AG20443 (cell line): ENCODE data around the gene TXLNB.

Experiments used
- DNase-seq: peaks from one replicate; pipeline ENCODE4 v3.0.0; 2012; ENCODE audit warnings: low spot score, mixed read lengths

Gene TXLNB

DNA sequence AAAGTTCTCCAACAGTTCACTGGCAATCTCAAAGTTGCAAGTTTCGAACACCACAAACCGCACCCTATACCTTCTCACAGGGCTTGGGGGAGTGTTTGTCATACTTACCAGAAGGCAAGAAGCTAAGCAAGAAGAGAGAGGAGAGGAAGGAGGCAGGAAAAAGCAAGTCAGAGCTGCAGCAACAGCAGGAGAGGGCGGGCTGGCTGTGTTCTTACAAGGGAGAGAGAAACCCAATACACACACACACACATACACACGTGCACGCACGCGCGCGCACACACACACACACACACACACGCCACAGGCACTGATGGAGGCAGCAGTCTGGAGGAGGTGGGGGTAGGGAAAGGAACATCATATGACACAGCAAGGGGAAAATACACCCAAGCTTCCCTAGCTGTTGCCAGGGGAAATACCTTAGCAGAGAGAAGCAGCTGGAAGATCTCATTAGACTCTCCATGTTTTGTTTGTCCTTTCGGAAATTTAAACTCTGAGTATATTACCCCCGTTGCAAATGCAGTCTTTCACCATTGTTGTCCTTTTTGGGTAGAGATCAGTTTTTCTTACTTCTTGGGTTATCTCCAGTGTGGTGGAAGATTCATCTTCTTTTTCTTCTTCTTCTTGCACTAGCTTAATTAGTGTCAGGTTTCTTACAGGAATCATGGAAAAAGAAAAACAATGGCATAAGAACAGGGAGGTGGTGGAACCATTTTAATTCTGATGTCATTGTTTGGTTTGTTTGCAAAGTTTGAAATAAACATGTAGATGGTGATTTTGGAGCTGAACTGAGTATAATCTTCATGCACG, at the start of gene TXLNB:
TSS of gene TXLNB (minus strand) at position 186 of the 807 bp plus-strand sequence. CDS start 3,099 bp downstream, outside the sequence.
- DNase-seq: peak; percentile 57

DNA sequence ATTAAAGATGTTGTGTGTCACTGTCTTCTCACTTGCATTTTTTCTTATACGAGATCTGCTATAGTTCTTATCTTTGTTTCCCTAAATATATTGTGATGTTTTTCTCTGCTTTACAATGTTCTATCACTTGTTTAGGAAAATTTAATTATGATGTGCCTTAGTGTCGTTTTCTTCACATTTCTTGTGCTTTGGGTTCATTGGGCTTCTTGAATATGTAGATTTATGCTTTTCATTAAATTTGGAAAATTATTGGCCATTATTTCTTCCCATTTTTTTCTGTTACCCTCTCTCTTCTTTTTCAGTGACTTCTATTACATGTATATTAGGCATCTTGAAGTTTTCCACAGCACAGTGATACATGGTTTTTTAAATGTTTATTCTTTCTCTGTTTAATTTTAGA, 49.3 kb upstream of the TXLNB start:
- no peak for DNase-seq

DNA sequence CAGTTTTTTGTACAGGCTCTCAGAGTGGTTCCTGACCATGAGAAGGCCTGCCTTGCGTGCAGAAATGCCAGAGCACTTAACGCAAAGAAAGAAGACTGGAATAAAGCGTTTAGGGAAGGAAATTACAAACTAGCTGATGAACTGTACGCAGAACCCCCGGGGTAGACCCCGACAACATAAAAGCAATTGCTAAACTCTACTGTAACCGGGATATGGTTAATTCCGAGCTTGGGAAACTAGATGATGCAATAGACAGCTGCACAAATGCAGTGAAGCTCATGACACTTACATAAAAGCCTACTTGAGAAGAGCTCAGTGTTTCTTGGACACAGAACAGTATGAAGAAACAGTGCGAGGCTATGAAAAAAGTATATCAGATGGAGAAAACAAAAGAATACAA, 47.0 kb upstream of the TXLNB start:
- DNase-seq: peak; percentile 47

DNA sequence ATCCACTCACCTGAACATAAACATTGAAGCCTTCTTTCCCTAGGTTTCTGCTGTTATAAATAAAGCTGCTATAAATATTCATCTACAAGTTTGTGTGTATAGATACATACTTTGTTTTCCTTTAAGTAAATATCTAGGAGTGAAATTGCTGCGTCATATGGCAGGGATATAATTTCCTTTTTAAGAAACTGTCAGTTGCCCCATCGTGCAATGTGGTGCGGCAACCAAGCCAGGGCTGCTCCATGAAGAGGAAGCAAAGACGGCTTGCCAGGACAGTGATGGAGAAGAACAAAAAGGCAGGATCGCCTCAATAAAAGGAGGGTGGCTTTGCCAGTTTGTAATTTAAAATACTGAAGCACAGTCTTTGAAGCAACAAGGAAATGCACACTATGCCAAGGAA, 46.0 kb upstream of the TXLNB start:
- no peak for DNase-seq

GRCh38 chr6:139337001-139337400, 45.2 kb upstream of the TXLNB start:
- DNase-seq: no peak

DNA sequence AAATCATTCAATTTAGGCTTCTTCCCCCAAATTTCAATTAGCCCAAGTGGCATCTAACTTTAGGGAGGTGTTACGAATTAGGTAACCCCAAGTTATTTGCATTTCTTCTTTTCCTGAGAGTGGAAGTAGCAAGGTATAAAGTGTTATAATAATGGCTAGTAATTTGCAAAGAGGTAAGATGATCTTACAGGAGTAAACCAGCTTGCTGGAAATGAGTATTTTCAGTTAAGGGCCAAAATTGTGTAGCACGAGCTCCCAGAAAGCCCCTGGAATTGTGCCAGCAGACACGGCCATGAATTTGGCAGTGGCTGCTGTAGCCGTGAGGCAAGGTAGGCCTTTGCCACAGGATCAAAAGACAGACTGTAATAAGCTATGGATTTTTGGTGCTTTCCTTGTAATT, 44.7 kb upstream of the TXLNB start:
- no peak for DNase-seq

DNA sequence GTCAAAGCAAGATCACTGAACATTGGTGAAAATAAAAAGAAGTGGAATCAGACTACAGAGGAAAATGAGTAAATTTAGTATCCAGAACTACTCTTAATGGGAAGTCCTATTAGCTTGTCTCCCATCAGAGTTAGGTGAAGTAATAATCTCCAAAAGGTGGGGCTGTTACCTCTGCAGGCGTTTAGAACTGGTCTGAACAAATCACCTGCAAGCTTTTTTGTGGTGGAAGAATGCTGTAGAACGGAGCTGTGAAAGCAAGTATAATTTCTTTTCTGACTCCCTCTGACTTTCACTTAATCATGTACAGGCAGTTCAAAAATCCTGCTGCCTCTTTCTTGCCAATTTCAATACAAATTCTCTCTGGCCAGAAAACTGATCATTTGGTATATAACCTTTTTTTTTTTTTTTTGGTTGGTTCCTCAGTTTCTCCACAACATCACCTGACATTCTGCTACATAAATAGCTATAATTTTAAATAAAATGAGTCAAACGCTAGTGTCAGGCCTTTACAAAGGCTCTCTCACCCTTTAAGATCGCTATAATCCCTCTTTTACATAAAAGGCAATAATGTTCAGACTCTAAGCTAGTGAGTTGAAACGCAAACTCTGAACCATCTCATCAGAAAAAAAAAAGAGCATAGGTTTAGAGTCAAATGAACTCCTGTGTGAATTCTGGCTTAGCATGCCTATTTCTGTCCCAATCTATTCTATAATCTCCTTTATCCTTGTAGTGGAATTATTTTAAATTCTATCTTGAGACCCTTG, 43.8 kb upstream of the TXLNB start:
- DNase-seq: no peak

GRCh38 chr6:139334806-139335446, 43.1 kb upstream of the TXLNB start:
- peak; percentile 69 for DNase-seq

DNA sequence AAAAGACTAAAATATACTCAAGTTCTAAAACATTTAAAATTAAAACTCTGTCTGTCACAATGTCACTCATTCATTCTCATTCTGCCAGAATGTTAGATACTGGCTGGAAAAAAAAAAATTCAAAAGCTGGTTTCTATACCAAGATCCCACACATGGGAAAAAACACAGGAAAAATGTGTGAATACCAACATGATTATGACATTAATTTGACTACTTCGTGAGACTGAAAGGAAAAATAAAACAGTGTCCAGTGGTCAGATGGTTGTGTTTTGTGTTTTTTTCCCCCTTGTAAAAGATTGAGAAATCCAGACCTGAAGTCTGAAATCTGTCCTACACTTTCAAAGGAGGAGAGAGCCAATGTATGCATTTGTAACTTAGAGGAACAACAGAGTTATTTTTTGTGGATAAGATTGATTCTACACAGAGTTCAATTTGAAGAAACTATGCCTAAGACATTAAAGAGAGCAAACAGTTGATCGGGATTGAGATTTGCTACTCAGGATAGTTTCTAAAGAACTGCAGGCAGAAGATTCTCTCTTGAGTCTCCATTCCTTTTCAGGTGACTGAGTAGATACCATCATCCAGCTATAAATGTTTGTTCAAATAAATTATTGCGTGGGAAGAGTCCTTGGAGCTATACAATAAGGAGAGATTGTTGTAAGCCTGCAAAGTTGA, 39.2 kb upstream of the TXLNB start:
- peak; percentile 21 for DNase-seq

GRCh38 chr6:139330306-139330705, 38.5 kb upstream of the TXLNB start:
- DNase-seq: no peak

- no peak for DNase-seq
Observed at GRCh38 chr6:139329224-139329623, 37.4 kb upstream of the TXLNB start.

GRCh38 chr6:139327038-139327437, 35.2 kb upstream of the TXLNB start:
- no peak for DNase-seq

GRCh38 chr6:139325686-139326085, 33.9 kb upstream of the TXLNB start:
- no peak for DNase-seq

GRCh38 chr6:139325125-139325524, 33.3 kb upstream of the TXLNB start:
- no peak for DNase-seq

DNA sequence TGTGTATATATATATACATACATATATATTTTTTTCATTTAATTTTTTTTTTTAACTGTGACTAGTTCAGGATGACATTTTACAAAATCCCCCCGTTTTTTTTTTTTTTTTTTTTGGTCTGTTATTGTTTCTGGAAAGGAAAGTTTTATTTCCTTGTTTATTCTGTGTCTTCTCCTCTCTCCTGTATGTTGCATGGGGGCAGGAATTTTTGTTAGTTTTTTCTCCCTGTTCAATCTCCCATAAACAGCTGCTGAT, 32.4 kb upstream of the TXLNB start:
- no peak for DNase-seq

- DNase-seq: peak; percentile 67
Observed at GRCh38 chr6:139323511-139324300, 31.9 kb upstream of the TXLNB start.

DNA sequence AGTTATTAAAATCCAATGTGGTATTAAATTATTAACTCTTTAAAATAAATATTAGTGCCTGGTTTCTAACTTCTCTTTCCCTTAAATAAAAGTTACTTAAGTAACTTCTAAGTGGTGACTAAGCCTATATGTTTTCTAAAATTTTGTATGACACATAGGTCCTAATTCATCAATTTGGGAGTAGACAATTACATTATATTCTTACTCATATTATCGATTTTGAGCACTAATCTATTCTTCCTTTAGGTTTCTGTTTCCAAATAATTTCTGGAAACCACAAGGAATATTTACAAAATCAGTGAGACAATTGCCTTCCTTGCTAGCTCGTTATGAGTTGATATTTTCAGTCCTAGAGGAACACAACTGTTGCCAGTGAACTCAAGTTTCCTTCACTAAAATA, 28.3 kb upstream of the TXLNB start:
- no peak for DNase-seq

DNA sequence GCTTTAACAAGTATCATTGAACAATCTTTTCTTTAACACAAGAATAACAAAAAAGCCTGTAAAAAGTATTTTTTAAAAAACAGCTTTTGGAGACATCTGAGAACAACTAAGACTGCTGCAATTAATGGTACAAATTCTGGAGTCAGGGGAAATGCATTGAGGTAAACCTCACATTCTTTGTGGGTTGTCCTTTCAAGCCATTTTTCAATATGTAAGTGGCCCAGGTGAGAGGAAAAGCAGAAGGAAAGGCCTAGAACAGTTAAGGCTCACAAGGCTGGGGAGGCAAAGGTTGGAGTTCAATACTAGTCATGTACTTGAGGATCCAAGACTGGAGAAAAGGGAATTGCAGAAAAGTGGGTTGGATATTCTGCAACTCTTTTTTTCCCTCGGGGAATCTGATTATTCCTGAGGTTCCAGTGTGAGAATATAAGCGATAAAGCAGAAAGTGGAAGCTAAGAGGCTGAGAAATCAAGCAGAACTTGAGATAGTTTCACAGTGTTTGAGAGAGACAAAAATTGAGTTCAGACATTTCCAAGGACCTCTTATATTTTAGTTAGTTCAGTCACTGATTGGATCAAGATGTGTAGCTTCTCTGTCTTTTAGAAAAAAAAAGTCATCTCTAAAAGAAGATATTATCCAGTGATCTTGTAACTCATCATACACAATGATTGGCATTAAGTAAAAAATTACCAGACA, 25.0 kb upstream of the TXLNB start:
- no peak for DNase-seq

DNA sequence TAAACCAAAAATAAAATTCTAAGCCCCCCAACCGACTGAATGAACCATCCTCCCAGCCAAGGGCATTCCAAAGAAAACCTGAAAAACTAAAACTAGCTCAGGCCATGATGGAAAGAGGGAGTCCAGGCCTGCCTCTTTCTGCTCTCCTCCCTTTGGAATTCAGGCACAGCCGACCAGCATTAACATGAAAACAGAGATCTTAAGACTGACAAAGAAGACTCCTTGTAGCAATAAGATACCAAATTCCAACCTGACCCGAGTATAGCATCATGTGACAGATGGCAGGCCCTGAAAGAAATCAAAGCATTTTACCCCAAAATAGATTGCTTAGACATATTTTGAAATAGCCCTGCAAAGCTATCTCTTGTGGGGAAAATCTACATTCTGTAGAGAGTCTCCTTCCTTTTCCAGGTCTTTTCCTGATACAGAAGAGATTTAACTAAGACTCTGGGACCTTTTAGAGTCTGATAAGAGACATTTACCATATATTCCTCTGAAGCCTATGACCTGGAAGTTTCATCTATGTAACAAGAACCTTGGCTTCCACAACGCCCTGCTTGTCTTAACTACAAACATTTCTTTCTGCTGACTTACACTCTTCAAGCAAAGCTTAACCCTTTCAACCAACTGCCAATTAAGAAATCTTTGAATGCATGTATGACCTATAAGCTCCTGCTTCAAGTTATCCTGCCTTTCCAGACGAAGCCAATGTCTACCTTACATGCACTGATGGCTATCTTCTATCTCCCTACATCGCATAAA, 22.2 kb upstream of the TXLNB start:
- DNase-seq: no peak

GRCh38 chr6:139313229-139313628, 21.4 kb upstream of the TXLNB start:
- no peak for DNase-seq
